GM06990 (cell line): ENCODE results near the gene ZNF587B.
"Not testable (repeated sequence)": the region's sequence is repeated elsewhere in the genome, so short reads cannot be mapped to it uniquely, and the experiment has no call there.

ENCODE experiments used
- DNase-seq: peaks from one replicate; pipeline ENCODE4 v3.0.0-alpha.2; 2011; ENCODE audit not compliant: insufficient read length; ENCODE audit errors: extremely low read depth
- H3K27me3 ChIP-seq: replicated peaks from 2 replicates; pipeline ENCODE4 v1.6.0; 2011; ENCODE audit warnings: low read length; ENCODE audit not compliant: control insufficient read depth, insufficient read depth
- H3K36me3 ChIP-seq: 2 replicates; pipeline ENCODE4 v1.5.1; 2011; ENCODE audit warnings: low read length; ENCODE audit not compliant: control insufficient read depth, insufficient read depth
- H3K4me3 ChIP-seq: replicated peaks from 2 replicates; pipeline ENCODE4 v1.5.1; 2011; ENCODE audit warnings: low read depth, mild to moderate bottlenecking, control low read depth, low read length
- CTCF ChIP-seq: IDR thresholded peaks from 2 replicates; pipeline ENCODE4 v1.5.1; 2011; ENCODE audit warnings: low read length, control low read depth, mild to moderate bottlenecking, inconsistent platforms; ENCODE audit not compliant: insufficient read depth, poor library complexity, severe bottlenecking

ZNF587B gene

GRCh38 chr19:57800696-57801095 lies 29.4 kb upstream of the ZNF587B start:
- no peak for TF ChIP-seq CTCF
- no peak for DNase-seq
- Histone ChIP-seq H3K36me3 (peaks cover 2% of the 10 kb centered on the region), H3K4me3 (no peak overlapping the region), H3K27me3 (no peaks in the 10 kb centered on the region)

- DNase-seq, result peak; percentile 26
- peak; percentile 31 for TF ChIP-seq CTCF
- Histone ChIP-seq H3K36me3 (no peaks in the 10 kb centered on the region; the same call in none of the 2 replicates), H3K4me3 (no peak overlapping the region), H3K27me3 (no peaks in the 10 kb centered on the region)
Measured at GRCh38 chr19:57802269-57802668, 27.8 kb upstream of the ZNF587B start.

- Histone ChIP-seq H3K27me3 (no peaks in the 10 kb centered on the region), H3K4me3 (no peak overlapping the region), H3K36me3 (peaks cover 2% of the 10 kb centered on the region)
- TF ChIP-seq CTCF, result no peak
- no peak for DNase-seq
Measured at GRCh38 chr19:57803265-57803593, 26.9 kb upstream of the ZNF587B start.

- peaks cover 3% of the 10 kb centered on the region for H3K36me3 ChIP-seq
- H3K4me3 ChIP-seq, result no peak overlapping the region
- peak; percentile 17 for DNase-seq
- H3K27me3 ChIP-seq, result no peaks in the 10 kb centered on the region
- no peak for TF ChIP-seq CTCF
Measured at GRCh38 chr19:57803594-57804325, 26.3 kb upstream of the ZNF587B start.

- no peak overlapping the region for H3K4me3 ChIP-seq
- H3K27me3 ChIP-seq, result no peaks in the 10 kb centered on the region
- TF ChIP-seq CTCF, result no peak
- no peak for DNase-seq
- H3K36me3 ChIP-seq, result peaks cover 7% of the 10 kb centered on the region
Measured at GRCh38 chr19:57807541-57807940, 22.6 kb upstream of the ZNF587B start.

- not testable (repeated sequence) for H3K36me3 ChIP-seq
Measured at GRCh38 chr19:57810410-57811295, 19.4 kb upstream of the ZNF587B start.

More at GRCh38 chr19:57810410-57811295, 19.4 kb upstream of the ZNF587B start:
- DNase-seq, H3K27me3 ChIP-seq, H3K4me3 ChIP-seq: not testable (repeated sequence)
